ENCODE measurements around the gene CHKA.
A peak's percentile ranks its signal among the peaks of the same experiment; 100 is the strongest.

The CHKA gene

DNA sequence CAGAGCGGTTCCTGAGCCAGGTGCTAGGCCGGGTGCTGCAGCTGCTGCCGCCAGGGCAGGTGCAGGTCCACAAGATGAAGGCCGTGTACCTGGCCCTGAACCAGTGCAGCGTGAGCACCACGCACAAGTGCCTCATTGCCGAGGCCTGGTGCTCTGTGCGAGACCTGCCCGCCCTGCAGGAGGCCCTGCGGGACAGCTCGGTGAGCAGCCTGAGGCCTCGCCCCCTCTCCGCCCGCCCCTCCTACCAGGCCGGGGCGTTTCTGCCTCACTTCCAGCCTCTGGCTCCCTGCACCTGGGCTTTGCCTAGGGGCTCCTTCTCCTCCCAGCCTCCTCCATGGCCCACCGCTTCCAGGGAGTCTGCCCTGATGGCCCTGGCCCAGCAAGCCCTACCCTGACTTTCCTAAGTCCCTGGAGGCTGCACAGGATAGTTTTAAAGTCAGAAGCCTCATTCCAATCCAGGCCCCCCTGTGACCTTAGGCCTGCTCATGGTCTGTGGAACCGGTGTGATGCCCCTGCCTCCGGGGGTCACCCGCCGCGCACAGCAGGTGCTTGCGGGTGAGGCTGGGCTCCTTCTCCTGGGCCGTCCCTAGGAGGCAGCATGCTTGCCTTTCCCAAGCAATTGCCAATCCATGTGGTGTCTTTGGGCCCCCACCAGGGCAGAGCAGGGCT is 76.9 kb downstream of the CHKA start:
- DNase-seq, result no peak

DNA sequence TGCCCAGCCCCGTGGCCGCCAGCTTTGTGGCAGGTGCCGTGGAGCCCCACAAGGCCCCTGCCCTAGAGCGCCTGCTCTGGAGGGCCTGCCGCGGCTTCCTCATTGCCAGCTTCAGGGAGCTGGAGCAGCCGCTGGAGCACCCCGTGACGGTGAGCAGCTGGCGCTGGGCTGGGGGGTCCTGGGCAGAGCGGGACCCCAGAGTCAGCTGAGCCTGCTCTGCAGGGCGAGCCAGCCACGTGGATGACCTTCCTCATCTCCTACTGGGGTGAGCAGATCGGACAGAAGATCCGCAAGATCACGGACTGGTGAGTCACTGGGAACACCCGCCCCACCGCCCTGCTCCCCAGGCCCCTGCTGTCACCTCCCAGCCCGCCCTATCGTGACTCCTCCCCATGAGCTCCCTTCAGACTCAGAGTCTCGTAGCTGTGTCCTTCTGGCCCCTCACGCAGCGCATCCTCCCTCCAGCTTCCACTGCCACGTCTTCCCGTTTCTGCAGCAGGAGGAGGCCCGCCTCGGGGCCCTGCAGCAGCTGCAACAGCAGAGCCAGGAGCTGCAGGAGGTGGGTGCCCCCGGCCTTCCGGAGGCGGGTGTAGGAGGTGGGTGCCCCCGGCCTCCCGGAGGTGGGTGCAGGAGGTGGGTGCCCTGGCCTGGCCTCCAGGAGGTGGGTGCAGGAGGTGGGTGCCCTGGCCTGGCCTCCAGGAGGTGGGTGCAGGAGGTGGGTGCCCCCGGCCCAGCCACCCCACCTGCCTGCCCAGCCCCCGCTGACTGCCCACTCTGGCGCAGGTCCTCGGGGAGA is 77.6 kb downstream of the CHKA start:
- peak; percentile 63 for DNase-seq

- no peak for DNase-seq
Measured at GRCh38 chr11:68043029-68043348, 78.2 kb downstream of the CHKA start.

- no peak for DNase-seq
Measured at GRCh38 chr11:68042219-68043028, 78.8 kb downstream of the CHKA start.

DNA sequence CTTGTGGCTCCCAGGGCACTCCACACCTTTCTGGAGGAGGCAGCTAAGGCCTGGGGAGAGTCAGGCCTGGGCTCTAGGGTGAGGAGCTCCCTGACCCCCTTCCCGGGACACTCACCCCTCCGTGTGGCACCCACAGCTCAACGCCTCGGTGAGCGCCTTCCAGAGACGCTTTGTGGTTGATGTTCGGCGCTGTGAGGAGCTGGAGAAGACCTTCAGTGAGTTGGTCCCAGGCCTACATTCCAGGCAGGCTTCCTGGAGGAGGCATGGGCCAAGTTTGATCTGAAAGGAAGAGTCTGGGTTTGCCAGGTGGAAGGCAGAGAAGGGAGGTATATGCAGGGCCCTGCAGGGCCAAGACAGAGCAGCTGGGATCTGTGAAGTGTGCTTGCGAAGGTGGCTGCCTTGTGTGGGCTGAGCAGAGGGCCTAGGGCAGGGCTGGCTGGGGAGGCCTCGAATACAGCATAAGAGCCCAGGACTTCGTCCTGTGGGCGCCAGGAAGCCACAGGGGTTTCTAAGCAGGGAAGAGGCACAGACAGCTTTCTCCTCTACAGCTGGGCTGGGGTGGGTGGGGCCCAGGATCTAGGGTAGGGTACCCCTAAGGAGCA is 79.5 kb downstream of the CHKA start:
- no peak for DNase-seq

GRCh38 chr11:68040957-68041591 is 80.1 kb downstream of the CHKA start:
- DNase-seq, result no peak

DNA sequence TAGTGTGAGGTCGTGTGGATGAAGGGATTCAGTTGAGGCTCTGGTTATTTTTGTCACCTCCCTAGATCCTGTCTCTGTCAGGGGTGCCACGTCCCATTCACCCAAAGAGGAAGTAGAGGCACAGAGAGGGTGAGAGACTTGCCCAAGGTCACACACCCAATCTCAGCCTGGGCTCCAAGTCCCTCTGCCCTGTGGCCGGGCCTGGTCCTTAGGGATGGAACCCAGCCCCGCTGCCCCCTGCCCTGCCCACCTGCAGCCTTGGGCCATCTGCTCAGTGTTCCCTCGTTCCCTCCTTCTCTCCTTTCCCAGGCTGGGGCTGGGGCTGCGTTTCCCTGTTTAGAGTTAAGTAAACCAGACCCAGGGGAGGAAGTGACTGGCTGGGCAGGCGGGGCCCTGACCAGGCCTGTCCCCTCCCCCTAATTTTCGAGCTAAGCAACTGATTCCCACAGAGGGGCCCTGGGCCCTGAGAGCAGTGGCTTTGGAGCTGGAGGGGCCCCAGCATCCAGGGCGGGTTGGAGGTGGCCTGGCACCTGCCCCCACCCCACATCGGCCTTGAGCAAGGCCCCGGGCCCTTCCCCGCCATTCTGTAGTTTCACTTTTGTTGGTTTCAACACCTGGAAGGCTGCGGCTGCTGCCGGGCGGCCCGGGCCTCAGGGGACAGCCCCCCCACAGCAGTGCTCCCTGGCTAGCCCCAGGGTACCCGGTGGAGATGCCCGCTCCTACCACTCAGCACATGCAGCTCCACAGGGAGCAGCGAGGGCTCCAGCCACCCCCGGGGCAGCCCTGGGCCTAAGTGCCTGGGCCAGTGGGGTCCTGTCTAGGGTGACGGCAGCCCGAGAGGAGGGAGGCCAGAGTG is 80.9 kb downstream of the CHKA start:
- peak; percentile 77 for DNase-seq

DNA sequence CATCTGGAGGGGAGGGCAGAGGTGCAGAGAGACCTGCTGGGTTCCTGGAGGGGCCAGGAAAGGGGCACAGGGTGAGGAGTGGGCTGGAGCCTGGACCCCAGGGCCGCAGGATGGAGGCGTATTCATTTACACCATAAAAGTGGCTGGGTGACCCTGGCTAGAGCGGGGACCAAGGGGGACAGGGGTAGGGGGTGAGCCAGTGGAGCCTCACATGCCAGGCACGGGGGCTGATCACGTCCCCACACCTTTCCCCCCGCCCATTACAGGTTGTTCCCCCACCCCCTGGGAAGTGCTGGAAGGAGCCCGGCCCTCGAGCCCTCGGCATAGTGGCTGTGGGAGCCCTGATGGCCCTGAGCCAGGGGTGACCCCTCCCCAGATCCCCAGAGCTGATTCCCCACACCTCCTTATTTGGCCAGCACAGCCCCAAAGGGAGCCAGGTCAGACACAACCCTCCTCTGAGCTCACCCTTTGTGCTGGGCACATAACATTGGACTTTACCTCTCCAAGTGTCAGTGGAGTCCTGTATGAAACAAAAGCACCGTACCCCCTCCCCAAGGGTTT is 81.6 kb downstream of the CHKA start:
- DNase-seq, result no peak

- DNase-seq, result peak; percentile 90
Measured at GRCh38 chr11:68038718-68039525, 82.3 kb downstream of the CHKA start, which contains the start of gene TCIRG1. Gene TCIRG1 (plus strand): TSS chr11:68039025. CDS start chr11:68041272, 2,247 bp downstream.

DNA sequence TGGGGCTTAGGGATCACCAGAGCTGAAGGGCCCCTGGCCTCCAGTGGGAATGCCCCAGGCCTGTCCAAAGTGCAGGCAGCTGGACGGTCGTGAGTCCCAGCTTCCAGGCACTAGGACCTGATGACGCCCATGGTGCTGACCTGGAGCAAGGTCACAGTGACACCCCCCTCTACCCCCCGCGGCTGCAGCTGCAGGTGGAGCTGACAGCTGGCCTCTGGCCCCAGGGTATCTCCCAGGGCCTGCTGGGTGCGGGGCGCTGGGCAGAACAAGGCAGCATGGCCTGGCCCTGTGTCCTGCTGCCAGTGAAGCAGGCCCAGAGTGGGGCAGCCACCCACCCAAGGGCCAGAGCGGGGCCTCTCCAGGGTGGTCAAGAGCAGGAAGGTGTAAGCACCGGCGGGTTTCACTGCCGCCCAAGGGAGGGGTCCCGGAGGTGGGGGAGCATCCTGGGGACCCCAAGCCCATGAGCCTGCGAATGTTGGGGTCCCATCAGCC is 82.9 kb downstream of the CHKA start:
- DNase-seq, result no peak

- peak; percentile 59 for DNase-seq
Measured at GRCh38 chr11:68037411-68038225, 83.6 kb downstream of the CHKA start.

DNA sequence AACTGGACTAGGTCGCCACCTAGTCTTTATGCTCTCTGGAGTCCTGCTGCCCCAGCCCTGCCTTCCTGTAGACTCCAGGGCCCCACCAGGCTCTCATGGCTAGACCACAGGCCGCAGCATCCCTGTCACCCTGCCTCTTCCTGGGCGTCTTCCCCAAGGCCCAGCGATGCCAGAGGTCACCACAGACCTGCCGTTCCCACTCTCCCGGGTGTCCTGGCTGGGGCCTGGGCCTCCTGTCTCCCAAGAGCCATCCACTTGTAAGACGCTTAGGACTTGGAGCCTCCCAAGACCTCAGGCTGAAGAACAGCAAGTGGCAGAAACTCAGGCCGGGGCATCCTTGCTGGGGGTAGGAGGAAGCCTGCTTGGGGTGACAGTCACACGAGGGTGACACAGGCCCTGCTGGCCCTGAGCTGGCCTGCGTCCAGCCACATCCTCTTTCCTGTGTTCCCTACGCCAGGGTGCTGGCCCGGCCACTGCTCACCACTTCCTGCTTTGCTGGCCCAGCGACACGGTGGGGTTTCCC is 84.4 kb downstream of the CHKA start:
- DNase-seq, result peak; percentile 80

- DNase-seq, result no peak
Measured at GRCh38 chr11:68036141-68036716, 85.0 kb downstream of the CHKA start.

DNA sequence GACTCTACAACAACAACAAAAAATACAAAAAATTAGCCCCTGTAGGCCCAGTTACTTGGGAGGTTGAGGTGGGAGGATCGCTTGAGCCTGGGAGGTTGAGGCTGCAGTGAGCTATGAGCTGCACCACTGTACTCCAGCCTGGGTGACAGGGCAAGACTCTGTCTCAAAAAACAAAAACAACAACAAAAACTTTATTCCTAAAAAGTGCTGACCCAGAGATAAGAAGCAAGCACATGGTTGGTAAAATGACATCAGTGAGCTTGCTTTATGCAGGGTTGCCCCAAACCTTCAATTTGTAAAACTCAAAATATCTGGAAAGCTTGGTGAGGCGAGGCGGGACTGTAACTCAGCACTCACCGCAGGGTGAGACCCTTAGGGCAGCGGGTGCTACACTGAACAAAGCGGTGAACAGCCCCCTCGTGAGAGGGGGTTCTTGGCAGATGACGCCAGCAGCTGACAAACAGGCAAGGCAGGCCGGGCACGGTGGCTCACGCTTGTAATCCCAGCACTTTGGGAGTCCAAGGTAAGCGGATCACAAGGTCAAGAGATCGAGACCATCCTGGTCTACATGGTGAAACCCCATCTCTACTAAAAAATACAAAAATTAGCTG is 85.8 kb downstream of the CHKA start:
- DNase-seq, result no peak

GRCh38 chr11:68033708-68034045 is 87.5 kb downstream of the CHKA start:
- no peak for DNase-seq

GRCh38 chr11:68032997-68033707 is 88.0 kb downstream of the CHKA start:
- no peak for DNase-seq

GRCh38 chr11:68032003-68032402 is 89.2 kb downstream of the CHKA start:
- no peak for DNase-seq

GRCh38 chr11:68031144-68031464 is 90.1 kb downstream of the CHKA start:
- peak; percentile 62 for DNase-seq

All from hematopoietic multipotent progenitor cell treated with erythropoietin and hydrocortisone succinate and interleukin-3 and kit ligand, for 4 days (in vitro differentiated cells).